H9 (cell line): ENCODE data around the gene MED8. TPM values are rescaled to one million over a fixed set of nuclear protein-coding genes. Genes with fewer than 3 reads are reported as not detected.

Source experiments
- DNase-seq: peaks from one replicate; pipeline ENCODE4 v3.0.0-alpha.2; 2017
- H2AFZ ChIP-seq: one replicate; pipeline ENCODE4 v1.6.1; 2013; ENCODE audit warnings: mild to moderate bottlenecking, low read length, control low read depth, moderate library complexity
- H2AK5ac ChIP-seq: 2 replicates; pipeline ENCODE4 v1.6.1; 2013; ENCODE audit warnings: low read length, control low read depth, mixed read lengths; ENCODE audit not compliant: insufficient read length
- H2BK120ac ChIP-seq: one replicate; pipeline ENCODE4 v1.6.1; 2013; ENCODE audit warnings: low read depth, mild to moderate bottlenecking, low read length, control low read depth, inconsistent platforms; ENCODE audit not compliant: poor library complexity, severe bottlenecking
- H2BK12ac ChIP-seq: 2 replicates; pipeline ENCODE4 v1.6.1; 2013; ENCODE audit warnings: low read length, control low read depth, mixed read lengths, low read depth; ENCODE audit not compliant: insufficient read length
- H2BK15ac ChIP-seq: 2 replicates; pipeline ENCODE4 v1.6.1; 2013; ENCODE audit warnings: low read depth, low read length, control low read depth
- H2BK20ac ChIP-seq: one replicate; pipeline ENCODE4 v1.6.1; 2013; ENCODE audit warnings: low read depth, mild to moderate bottlenecking, low read length, control low read depth, inconsistent platforms; ENCODE audit not compliant: poor library complexity, severe bottlenecking
- H2BK5ac ChIP-seq: 2 replicates; pipeline ENCODE4 v1.6.1; 2013; ENCODE audit warnings: low read length, control low read depth, mixed read lengths; ENCODE audit not compliant: insufficient read length
- H3K14ac ChIP-seq: 2 replicates; pipeline ENCODE4 v1.6.1; 2013; ENCODE audit warnings: low read length, control low read depth; ENCODE audit not compliant: insufficient read depth
- H3K18ac ChIP-seq: 2 replicates; pipeline ENCODE4 v1.6.1; 2013; ENCODE audit warnings: low read depth, mild to moderate bottlenecking, mixed read lengths, low read length, control low read depth; ENCODE audit not compliant: insufficient read length
- H3K23ac ChIP-seq: 2 replicates; pipeline ENCODE4 v1.6.1; 2013; ENCODE audit warnings: low read length, control low read depth, mixed read lengths, low read depth; ENCODE audit not compliant: insufficient read length
- H3K23me2 ChIP-seq: 2 replicates; pipeline ENCODE4 v1.6.1; 2013; ENCODE audit warnings: low read depth, mild to moderate bottlenecking, mixed read lengths, low read length, control low read depth; ENCODE audit not compliant: insufficient read length, poor library complexity, severe bottlenecking
- H3K27ac ChIP-seq: 2 replicates; pipeline ENCODE4 v1.5.1; 2013; ENCODE audit warnings: low read length, control low read depth, mixed read lengths, low read depth; ENCODE audit not compliant: insufficient read length
- H3K27me3 ChIP-seq: 2 replicates; pipeline ENCODE4 v1.6.1; 2013; ENCODE audit warnings: low read length, control low read depth, inconsistent platforms; ENCODE audit not compliant: insufficient read depth
- H3K4ac ChIP-seq: 2 replicates; pipeline ENCODE4 v1.6.1; 2013; ENCODE audit warnings: low read depth, mild to moderate bottlenecking, control low read depth, inconsistent platforms, low read length, moderate library complexity
- H3K4me1 ChIP-seq: 2 replicates; pipeline ENCODE4 v1.6.1; 2013; ENCODE audit warnings: low read length, control low read depth, inconsistent platforms; ENCODE audit not compliant: insufficient read depth
- H3K4me2 ChIP-seq: 2 replicates; pipeline ENCODE4 v1.6.1; 2013; ENCODE audit warnings: low read length, control low read depth, mixed read lengths; ENCODE audit not compliant: insufficient read length, insufficient read depth
- H3K56ac ChIP-seq: 2 replicates; pipeline ENCODE4 v1.6.1; 2013; ENCODE audit warnings: low read depth, mild to moderate bottlenecking, mixed read lengths, low read length, control low read depth; ENCODE audit not compliant: insufficient read length
- H3K79me1 ChIP-seq: 2 replicates; pipeline ENCODE4 v1.6.1; 2013; ENCODE audit warnings: low read depth, mild to moderate bottlenecking, moderate library complexity, low read length, control low read depth, inconsistent platforms; ENCODE audit not compliant: insufficient read depth, poor library complexity, severe bottlenecking
- H3K79me2 ChIP-seq: 2 replicates; pipeline ENCODE4 v1.6.1; 2013; ENCODE audit warnings: low read length, control low read depth, inconsistent platforms; ENCODE audit not compliant: insufficient read depth
- H3K9ac ChIP-seq: 2 replicates; pipeline ENCODE4 v1.6.1; 2013; ENCODE audit warnings: low read length, control low read depth, mixed read lengths; ENCODE audit not compliant: insufficient read length; ENCODE audit errors: extremely low read depth
- H3K9me3 ChIP-seq: one replicate; pipeline ENCODE4 v1.6.1; 2013; ENCODE audit warnings: low read depth, low read length, inconsistent platforms; ENCODE audit not compliant: control insufficient read depth
- H3T11ph ChIP-seq: one replicate; pipeline ENCODE4 v1.6.1; 2013; ENCODE audit warnings: mild to moderate bottlenecking, low read length, control low read depth, inconsistent platforms
- H4K20me1 ChIP-seq: one replicate; pipeline ENCODE4 v1.6.1; 2013; ENCODE audit not compliant: control insufficient read depth, insufficient read length, insufficient read depth
- H4K5ac ChIP-seq: 2 replicates; pipeline ENCODE4 v1.6.1; 2013; ENCODE audit warnings: low read depth, mild to moderate bottlenecking, mixed read lengths, low read length, control low read depth; ENCODE audit not compliant: insufficient read length
- H4K8ac ChIP-seq: replicated peaks from 2 replicates; pipeline ENCODE4 v1.6.1; 2013; ENCODE audit warnings: low read length, control low read depth, mixed read lengths, low read depth; ENCODE audit not compliant: insufficient read length
- H4K91ac ChIP-seq: 2 replicates; pipeline ENCODE4 v1.6.1; 2013; ENCODE audit warnings: low read depth, mild to moderate bottlenecking, moderate library complexity, mixed read lengths, low read length, control low read depth; ENCODE audit not compliant: insufficient read length
- H3K27ac Mint-ChIP-seq, 3 experiments: 2 replicates in 2 of 3; 3 replicates in 1 of 3; pipeline ENCODE4 v1.8.0; 2020 to 2021; ENCODE audit warnings: mixed read lengths in 3 of 3, mild to moderate bottlenecking in 1 of 3, moderate library complexity in 1 of 3
- H3K27me3 Mint-ChIP-seq: 2 replicates; pipeline ENCODE4 v1.8.0; 2021; ENCODE audit warnings: low read depth, mild to moderate bottlenecking, moderate library complexity, mixed read lengths
- H3K36me3 Mint-ChIP-seq, 3 experiments: 2 replicates in 2 of 3; 3 replicates in 1 of 3; pipeline ENCODE4 v1.8.0; 2020 to 2021; ENCODE audit warnings: low read depth in 3 of 3, mixed read lengths in 3 of 3; ENCODE audit not compliant: insufficient read depth in 1 of 3
- H3K4me1 Mint-ChIP-seq, 2 experiments: 2 replicates each; pipeline ENCODE4 v1.8.0; 2020; ENCODE audit warnings: mixed read lengths in 2 of 2
- H3K4me3 Mint-ChIP-seq, 2 experiments: 2 replicates in 1 of 2; 3 replicates in 1 of 2; pipeline ENCODE4 v1.8.0; 2020 to 2021; ENCODE audit warnings: mild to moderate bottlenecking in 2 of 2, mixed read lengths in 2 of 2, moderate library complexity in 1 of 2
- H3K9me3 Mint-ChIP-seq, 2 experiments: 2 replicates in 1 of 2; 3 replicates in 1 of 2; pipeline ENCODE4 v1.8.0; 2020; ENCODE audit warnings: mild to moderate bottlenecking in 2 of 2, mixed read lengths in 2 of 2, moderate library complexity in 1 of 2
- CTCF ChIP-seq: fragments of 200-600 bp; sonication (generic); conservative IDR thresholded peaks from 3 replicates; pipeline ENCODE4 v1.8.0; 2021; ENCODE audit warnings: antibody characterized with exemption, mild to moderate bottlenecking
- WGBS: extraction: QIAGEN DNeasy Blood & Tissue Kit; methylation state at CpG from one replicate; pipeline ENCODE4 v1.1.7; 2013; ENCODE audit warnings: missing lambda C conversion rate, low lambda C conversion rate, mixed read lengths; ENCODE audit not compliant: insufficient read length; ENCODE audit errors: extremely low coverage; 5-methylcytosine and 5-hydroxymethylcytosine counted together
- total RNA-seq: library from RNA; stranded (reverse); gene quantifications from 2 replicates; pipeline ENCODE4 v1.2.1, GENCODE V29; 2021

Gene MED8
- total RNA-seq, 1 experiment from 2014 or later, result 23.0 TPM

GRCh38 chr1:43351421-43352350 lies 37.9 kb downstream of the MED8 start:
- Histone ChIP-seq H2BK15ac (no peak overlapping the region), H2BK20ac (no peak overlapping the region), H3K18ac (no peak overlapping the region), H4K91ac (no peak overlapping the region), H2AFZ (no peak overlapping the region), H3K27ac (no peak overlapping the region), H3K23ac (no peak overlapping the region), H3K4me1 (peaks cover 5% of the 10 kb centered on the region), H3K79me1 (no peaks in the 10 kb centered on the region), H3T11ph (no peak overlapping the region), H3K9me3 (no peaks in the 10 kb centered on the region), H4K20me1 (no peaks in the 10 kb centered on the region), H3K27me3 (peaks cover 4% of the 10 kb centered on the region), H4K8ac (no peak overlapping the region), H3K56ac (no peak overlapping the region), H2BK120ac (no peak overlapping the region), H3K4ac (no peak overlapping the region), H3K23me2 (peaks cover 10% of the 10 kb centered on the region), H4K5ac (no peak overlapping the region), H2BK5ac (no peak overlapping the region), H2BK12ac (no peak overlapping the region), H2AK5ac (no peak overlapping the region), H3K9ac (no peak overlapping the region), H3K4me2 (no peak overlapping the region), H3K79me2 (no peaks in the 10 kb centered on the region), H3K14ac (no peak overlapping the region)
- Mint-ChIP-seq H3K27ac (no peak overlapping the region; a peak in 1 of 7 replicates), H3K4me3 (no peak overlapping the region), H3K4me1 (peaks cover 22 to 36% of the 10 kb centered on the region in 2 experiments), H3K36me3 (peaks cover 0 to 8% (median 2%) of the 10 kb centered on the region in 3 experiments; a peak in 3 of 7 replicates), H3K9me3 (no peaks in the 10 kb centered on the region; a peak in 1 of 5 replicates), H3K27me3 (peaks cover 12% of the 10 kb centered on the region)
- TF ChIP-seq CTCF, result no peak
- WGBS, result no CpG with 5 or more reads among the region's 10 CpGs
- DNase-seq, result no peak
